Astrocyte (in vitro differentiated cells and primary cell): ENCODE measurements around the gene MBLAC1. TPM values are rescaled to one million over a fixed set of nuclear protein-coding genes. Genes with fewer than 3 reads are reported as not detected.
A peak's percentile ranks its signal among the peaks of the same experiment; 100 is the strongest.

Experiments
- DNase-seq: peaks from one replicate; pipeline ENCODE4 v3.0.0-alpha.2; 2010; ENCODE audit warnings: low read depth
- FAIRE-seq: peaks from 2 replicates; lab custom pipeline; 2011; peaks lifted over from hg19 to GRCh38; lab: Jason Lieb, UNC
- H2AFZ ChIP-seq: 2 replicates; pipeline ENCODE4 v1.6.0; 2012; ENCODE audit warnings: low read depth, low read length, inconsistent platforms
- H3K27ac ChIP-seq: 2 replicates; pipeline ENCODE4 v1.5.1; 2011; ENCODE audit warnings: low read depth, low read length, inconsistent platforms
- H3K27me3 ChIP-seq: 2 replicates; pipeline ENCODE4 v1.6.0; 2011; ENCODE audit warnings: low read length, inconsistent platforms; ENCODE audit not compliant: insufficient read depth
- H3K36me3 ChIP-seq: 2 replicates; pipeline ENCODE4 v1.5.1; 2011; ENCODE audit warnings: low read length, inconsistent platforms; ENCODE audit not compliant: insufficient read depth
- H3K4me1 ChIP-seq: 2 replicates; pipeline ENCODE4 v1.5.1; 2011; ENCODE audit warnings: low read length, inconsistent platforms; ENCODE audit not compliant: insufficient read depth
- H3K4me2 ChIP-seq: 2 replicates; pipeline ENCODE4 v1.6.0; 2012; ENCODE audit warnings: low read length, inconsistent platforms
- H3K4me3 ChIP-seq: 2 replicates; pipeline ENCODE4 v1.5.1; 2011; ENCODE audit warnings: low read depth, mild to moderate bottlenecking, low read length, inconsistent platforms; ENCODE audit not compliant: insufficient read depth
- H3K79me2 ChIP-seq: 2 replicates; pipeline ENCODE4 v1.6.0; 2012; ENCODE audit warnings: mild to moderate bottlenecking, low read length, inconsistent platforms; ENCODE audit not compliant: insufficient read depth
- H3K9ac ChIP-seq: 2 replicates; pipeline ENCODE4 v1.6.0; 2012; ENCODE audit warnings: mild to moderate bottlenecking, low read length, inconsistent platforms
- H3K9me3 ChIP-seq: 2 replicates; pipeline ENCODE4 v1.5.1; 2012; ENCODE audit warnings: low read depth, mild to moderate bottlenecking, low read length, inconsistent platforms; ENCODE audit not compliant: insufficient read depth
- H4K20me1 ChIP-seq: 2 replicates; pipeline ENCODE4 v1.6.0; 2012; ENCODE audit warnings: low read length, inconsistent platforms; ENCODE audit not compliant: insufficient read depth
- H3K27ac Mint-ChIP-seq: one replicate; pipeline ENCODE4 v1.8.0; 2021; ENCODE audit warnings: mild to moderate bottlenecking, mixed read lengths; ENCODE audit not compliant: unreplicated experiment
- H3K27me3 Mint-ChIP-seq: one replicate; pipeline ENCODE4 v1.8.0; 2021; ENCODE audit warnings: low read depth, mixed read lengths; ENCODE audit not compliant: unreplicated experiment
- H3K36me3 Mint-ChIP-seq: one replicate; pipeline ENCODE4 v1.8.0; 2021; ENCODE audit warnings: low read depth, mixed read lengths; ENCODE audit not compliant: unreplicated experiment
- H3K4me1 Mint-ChIP-seq: one replicate; pipeline ENCODE4 v1.8.0; 2021; ENCODE audit warnings: low read depth, mixed read lengths; ENCODE audit not compliant: unreplicated experiment
- H3K4me3 Mint-ChIP-seq: one replicate; pipeline ENCODE4 v1.8.0; 2021; ENCODE audit warnings: mild to moderate bottlenecking, moderate library complexity, mixed read lengths; ENCODE audit not compliant: unreplicated experiment
- H3K9me3 Mint-ChIP-seq: one replicate; pipeline ENCODE4 v1.8.0; 2021; ENCODE audit warnings: mild to moderate bottlenecking, mixed read lengths; ENCODE audit not compliant: unreplicated experiment
- EZH2 ChIP-seq: IDR thresholded peaks from 2 replicates; pipeline ENCODE4 v1.6.1; 2012; ENCODE audit warnings: mild to moderate bottlenecking, low read length, inconsistent platforms; ENCODE audit not compliant: insufficient read depth
- total RNA-seq: library from RNA; stranded (reverse); gene quantifications from 2 replicates; pipeline ENCODE4 v1.2.1, GENCODE V29; 2021
- TF ChIP-seq, protein P1 (sequence below): IDR thresholded peaks from 2 replicates; pipeline ENCODE4 v1.5.1; 2011; ENCODE audit warnings: low read depth, mild to moderate bottlenecking, inconsistent platforms, low read length, moderate library complexity; ENCODE audit not compliant: insufficient read depth

MBLAC1 gene
- total RNA-seq, 1 donor from 2014 or later: 2.7 TPM

DNA sequence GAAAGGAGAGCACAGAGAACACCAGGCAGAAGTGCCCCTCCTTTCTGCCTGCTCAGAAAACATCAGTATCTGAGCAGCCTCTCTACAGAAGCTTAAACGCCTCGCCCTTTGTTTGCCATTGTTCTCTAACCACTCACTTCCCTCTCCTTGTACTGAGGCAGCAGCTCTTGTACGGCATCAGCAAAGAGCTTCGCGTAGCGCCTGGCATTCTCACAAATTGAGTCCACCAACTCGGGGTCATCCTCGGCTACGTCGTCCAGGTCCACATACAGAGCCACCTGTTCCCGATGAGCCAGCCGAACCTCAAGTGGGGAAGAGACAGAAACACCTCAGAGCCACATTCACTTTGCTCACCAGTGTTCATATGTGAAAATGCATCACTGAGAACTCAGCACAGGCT lies 27.3 kb upstream of the MBLAC1 start:
- Mint-ChIP-seq H3K9me3 (no peaks in the 10 kb centered on the region), H3K27me3 (no peaks in the 10 kb centered on the region), H3K4me3 (peak overlapping the region; percentile 93), H3K36me3 (peaks cover 27% of the 10 kb centered on the region), H3K4me1 (peaks cover 22% of the 10 kb centered on the region), H3K27ac (peak overlapping the region; percentile 91)
- peaks cover 32% of the 10 kb centered on the region for H4K20me1 ChIP-seq
- peaks cover 41% of the 10 kb centered on the region for H3K36me3 ChIP-seq
- peaks cover 64% of the 10 kb centered on the region for H3K79me2 ChIP-seq
- peak overlapping the region; percentile 69 for H3K4me3 ChIP-seq
- no peaks in the 10 kb centered on the region for H3K9me3 ChIP-seq
- H3K9ac ChIP-seq: peak overlapping the region; percentile 91
- peak overlapping the region; percentile 84 for H3K27ac ChIP-seq
- peaks cover 24% of the 10 kb centered on the region for H3K4me1 ChIP-seq
- H3K27me3 ChIP-seq: no peaks in the 10 kb centered on the region
- no peak for TF ChIP-seq EZH2
- TF ChIP-seq, protein P1, sequence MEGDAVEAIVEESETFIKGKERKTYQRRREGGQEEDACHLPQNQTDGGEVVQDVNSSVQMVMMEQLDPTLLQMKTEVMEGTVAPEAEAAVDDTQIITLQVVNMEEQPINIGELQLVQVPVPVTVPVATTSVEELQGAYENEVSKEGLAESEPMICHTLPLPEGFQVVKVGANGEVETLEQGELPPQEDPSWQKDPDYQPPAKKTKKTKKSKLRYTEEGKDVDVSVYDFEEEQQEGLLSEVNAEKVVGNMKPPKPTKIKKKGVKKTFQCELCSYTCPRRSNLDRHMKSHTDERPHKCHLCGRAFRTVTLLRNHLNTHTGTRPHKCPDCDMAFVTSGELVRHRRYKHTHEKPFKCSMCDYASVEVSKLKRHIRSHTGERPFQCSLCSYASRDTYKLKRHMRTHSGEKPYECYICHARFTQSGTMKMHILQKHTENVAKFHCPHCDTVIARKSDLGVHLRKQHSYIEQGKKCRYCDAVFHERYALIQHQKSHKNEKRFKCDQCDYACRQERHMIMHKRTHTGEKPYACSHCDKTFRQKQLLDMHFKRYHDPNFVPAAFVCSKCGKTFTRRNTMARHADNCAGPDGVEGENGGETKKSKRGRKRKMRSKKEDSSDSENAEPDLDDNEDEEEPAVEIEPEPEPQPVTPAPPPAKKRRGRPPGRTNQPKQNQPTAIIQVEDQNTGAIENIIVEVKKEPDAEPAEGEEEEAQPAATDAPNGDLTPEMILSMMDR: no peak
- no peak overlapping the region for H2AFZ ChIP-seq
- H3K4me2 ChIP-seq: peak overlapping the region; percentile 93
- no peak for DNase-seq
- FAIRE-seq: no peak

DNA sequence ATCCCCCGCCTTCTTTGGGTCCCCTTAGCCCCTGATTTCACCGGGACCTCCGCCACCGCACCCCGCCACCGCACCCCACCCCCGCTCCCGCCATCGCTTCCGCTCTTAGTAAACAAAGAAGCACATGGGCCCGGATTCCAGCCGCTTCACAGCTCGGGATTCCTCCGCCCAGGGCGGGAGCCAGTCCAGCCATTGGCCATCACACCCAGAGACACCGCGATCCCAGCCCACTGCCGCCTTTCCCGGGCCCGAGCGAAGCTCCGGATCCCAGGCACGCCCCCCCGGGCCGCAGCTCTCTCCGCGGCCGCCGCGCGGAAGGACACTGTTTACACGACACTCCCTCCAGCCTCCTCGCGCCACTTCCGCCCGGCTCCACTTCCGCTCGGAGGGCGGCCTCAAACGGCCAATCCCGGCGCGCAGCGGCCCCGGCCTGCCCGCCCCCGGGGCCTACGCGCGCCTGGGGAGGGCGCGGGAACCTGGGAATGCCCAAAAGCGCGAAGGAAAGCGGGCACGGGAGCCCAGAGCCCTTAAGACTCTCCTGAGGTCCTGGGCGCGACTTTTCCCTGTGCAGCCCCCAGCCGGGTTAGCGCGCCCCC lies 26.2 kb upstream of the MBLAC1 start:
- H3K4me3 ChIP-seq: peak overlapping the region; percentile 69
- peak; percentile 97 for DNase-seq
- Mint-ChIP-seq H3K27ac (peak overlapping the region; percentile 91), H3K4me1 (peaks cover 22% of the 10 kb centered on the region), H3K4me3 (peak overlapping the region; percentile 93), H3K27me3 (no peaks in the 10 kb centered on the region), H3K36me3 (peaks cover 24% of the 10 kb centered on the region), H3K9me3 (no peaks in the 10 kb centered on the region)
- peaks cover 35% of the 10 kb centered on the region for H3K36me3 ChIP-seq
- H3K4me2 ChIP-seq: peak overlapping the region; percentile 93
- no peaks in the 10 kb centered on the region for H3K27me3 ChIP-seq
- no peak for FAIRE-seq
- H3K9ac ChIP-seq: peak overlapping the region; percentile 91
- H3K9me3 ChIP-seq: no peaks in the 10 kb centered on the region
- H2AFZ ChIP-seq: no peak overlapping the region
- TF ChIP-seq, protein P1: no peak
- no peak for TF ChIP-seq EZH2
- H3K27ac ChIP-seq: peak overlapping the region; percentile 84
- H3K79me2 ChIP-seq: peaks cover 57% of the 10 kb centered on the region
- H3K4me1 ChIP-seq: peaks cover 24% of the 10 kb centered on the region
- peaks cover 30% of the 10 kb centered on the region for H4K20me1 ChIP-seq
